ENCODE data around the gene GRM8. TPM values are rescaled to one million over a fixed set of nuclear protein-coding genes. Genes with fewer than 3 reads are reported as not detected.

Gene GRM8
- total RNA-seq, 1 experiment from 2014 or later, result 1.4 TPM

GRCh38 chr7:126524967-126525366, 727.8 kb downstream of the GRM8 start:
- no peak for DNase-seq (ENCODE audit: low read depth)

GRCh38 chr7:126511046-126511445, 741.7 kb downstream of the GRM8 start:
- DNase-seq (ENCODE audit: low read depth), result no peak

DNA sequence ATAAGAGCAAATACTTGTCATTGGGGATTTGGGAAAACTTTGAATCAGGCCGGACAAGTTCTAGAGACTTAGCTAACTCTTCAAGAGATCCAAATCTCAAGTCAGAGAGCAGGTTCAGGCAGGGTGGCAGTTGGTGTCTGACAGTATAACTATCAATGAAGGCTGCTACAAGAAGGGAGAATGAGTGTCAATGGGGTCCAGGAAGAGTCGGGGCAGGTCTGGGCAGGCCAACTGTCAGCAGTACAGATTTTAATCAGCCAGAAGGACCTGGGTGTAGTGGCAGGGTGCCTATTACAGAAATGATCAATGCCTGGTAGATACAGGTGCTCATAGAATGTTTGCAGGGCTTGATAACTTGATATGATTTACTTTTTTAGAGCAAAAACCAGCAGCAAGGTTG, 751.1 kb downstream of the GRM8 start:
- no peak for DNase-seq (ENCODE audit: low read depth)

- no peak for DNase-seq (ENCODE audit: low read depth)
Observed at GRCh38 chr7:126499481-126499880, 753.3 kb downstream of the GRM8 start.

DNA sequence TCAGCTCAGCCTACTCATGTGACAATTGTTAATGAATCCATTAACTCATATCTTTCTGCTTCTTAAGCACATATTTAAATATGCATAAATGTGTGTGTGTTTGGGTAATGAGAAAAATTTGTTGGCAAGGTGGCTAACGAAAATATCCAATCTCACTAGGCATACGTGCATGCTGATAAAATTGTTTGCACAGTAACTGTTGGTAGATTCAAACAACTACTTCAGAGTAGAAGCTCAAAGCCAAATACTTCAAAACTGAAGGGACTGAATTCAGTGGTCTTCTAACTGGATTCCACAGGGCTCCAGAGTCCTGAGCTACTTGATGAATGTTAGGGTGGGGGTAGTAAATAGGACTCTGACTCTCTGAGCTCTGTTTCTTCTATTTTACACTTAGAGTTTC, 757.0 kb downstream of the GRM8 start:
- DNase-seq (ENCODE audit: low read depth), result no peak

DNA sequence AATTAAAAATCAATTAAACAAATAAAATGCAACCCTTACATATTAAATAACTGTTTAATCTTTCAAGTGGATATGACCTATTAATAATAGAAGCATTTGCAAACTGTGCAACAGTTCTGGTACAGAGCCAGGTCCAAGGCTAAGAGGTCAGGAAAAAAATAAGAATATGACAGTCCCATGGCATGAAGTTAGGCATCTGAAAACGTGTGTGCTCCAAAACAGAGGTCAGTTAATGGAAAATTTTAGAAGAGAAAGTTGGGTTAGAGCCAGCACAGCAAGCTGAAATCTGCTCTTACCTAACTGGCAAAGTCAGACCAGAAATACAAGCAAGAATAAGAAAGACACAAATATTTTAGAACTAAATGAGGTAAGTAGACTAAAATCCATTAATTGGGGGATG, 757.7 kb downstream of the GRM8 start:
- DNase-seq (ENCODE audit: low read depth), result no peak

GRCh38 chr7:126493801-126494200, 758.9 kb downstream of the GRM8 start:
- no peak for DNase-seq (ENCODE audit: low read depth)

DNA sequence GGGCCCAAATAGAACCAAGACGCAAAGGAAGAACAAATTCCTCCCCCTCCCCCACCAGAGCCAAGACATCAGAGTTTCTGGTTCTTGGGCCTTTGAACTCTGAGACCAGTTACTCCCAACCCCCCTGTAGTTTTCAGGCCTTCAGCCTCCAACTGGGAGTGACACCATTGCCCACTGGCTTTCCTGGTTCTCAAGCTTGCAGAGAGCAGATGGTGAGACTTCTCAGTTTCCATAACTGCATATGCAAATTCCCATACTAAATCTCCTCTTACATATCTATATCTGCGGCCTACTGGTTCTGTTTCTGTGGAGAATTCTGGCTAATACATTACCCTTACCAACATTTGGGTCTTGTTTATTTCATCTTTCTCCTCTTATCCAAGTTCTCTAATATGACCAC, 762.9 kb downstream of the GRM8 start:
- no peak for DNase-seq (ENCODE audit: low read depth)

DNA sequence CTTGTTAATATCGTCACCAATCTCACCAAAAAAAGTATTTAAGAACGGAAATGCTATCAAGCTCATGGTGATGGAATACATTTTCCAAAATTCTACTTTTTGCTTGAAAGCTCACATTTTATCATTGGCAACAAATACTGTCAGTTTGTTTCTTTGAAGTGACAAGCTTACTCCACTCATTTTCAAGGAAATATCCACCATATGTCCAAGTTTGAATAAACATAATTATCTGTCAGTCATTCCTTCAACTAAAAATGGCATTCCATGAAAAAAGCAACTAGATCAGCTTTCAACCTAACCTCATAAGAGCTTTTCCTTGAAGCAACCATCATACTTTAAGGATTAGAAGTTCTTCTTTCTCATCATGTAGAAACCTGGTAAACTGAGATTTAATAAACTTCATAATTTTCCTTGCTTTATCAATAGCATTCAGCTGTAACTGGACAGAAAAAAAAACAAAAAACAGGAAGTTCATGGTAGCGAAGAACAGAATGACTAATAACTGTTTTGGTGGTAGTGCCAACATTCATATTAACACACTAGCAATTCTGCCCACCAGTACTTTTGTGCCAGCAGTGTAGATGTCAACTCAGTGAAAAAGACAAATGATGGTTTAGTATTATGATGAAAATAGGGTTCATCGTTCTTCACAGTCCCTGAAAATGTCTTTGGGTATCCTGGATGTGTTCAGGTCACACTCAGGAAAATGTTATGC, 764.9 kb downstream of the GRM8 start:
- DNase-seq (ENCODE audit: low read depth), result no peak

- DNase-seq (ENCODE audit: low read depth), result no peak
Observed at GRCh38 chr7:126486806-126487205, 765.9 kb downstream of the GRM8 start.

DNA sequence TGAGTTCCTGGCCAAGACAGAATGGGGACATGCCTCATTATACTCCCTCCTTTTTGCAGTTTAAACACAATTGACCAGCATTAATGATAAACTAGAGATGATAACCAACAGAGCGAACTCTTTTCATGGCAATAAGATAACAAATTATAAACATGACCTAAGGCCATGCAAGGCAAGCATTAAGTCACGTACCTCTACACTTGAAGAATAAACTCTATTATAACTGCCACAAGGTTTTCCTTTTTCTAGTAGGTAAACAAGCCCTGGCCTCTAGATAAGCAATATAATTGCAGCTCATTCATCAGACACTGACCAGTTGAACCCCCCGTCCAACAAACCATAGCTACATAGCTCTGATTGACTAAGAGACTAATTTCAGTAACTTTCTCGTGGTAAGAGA, 767.0 kb downstream of the GRM8 start:
- no peak for DNase-seq (ENCODE audit: low read depth)

DNA sequence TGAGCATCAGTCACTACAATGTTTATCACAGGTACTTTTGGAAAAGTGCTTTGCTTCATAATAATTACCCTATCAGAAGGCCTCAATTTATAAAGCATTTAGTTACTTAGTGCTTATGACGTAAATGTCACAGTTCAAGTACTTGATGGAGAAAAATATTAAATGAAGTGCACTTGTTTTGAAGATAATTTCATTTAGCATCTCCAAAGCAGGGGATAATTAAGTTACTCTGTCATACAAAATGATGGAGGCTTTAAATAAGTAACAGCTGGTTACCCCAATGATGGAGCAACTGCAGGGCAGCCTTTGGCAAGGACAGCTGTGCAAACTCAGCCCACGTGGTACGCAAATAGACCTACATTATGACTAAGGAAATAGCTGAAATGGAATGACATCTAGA, 768.8 kb downstream of the GRM8 start:
- no peak for DNase-seq (ENCODE audit: low read depth)

DNA sequence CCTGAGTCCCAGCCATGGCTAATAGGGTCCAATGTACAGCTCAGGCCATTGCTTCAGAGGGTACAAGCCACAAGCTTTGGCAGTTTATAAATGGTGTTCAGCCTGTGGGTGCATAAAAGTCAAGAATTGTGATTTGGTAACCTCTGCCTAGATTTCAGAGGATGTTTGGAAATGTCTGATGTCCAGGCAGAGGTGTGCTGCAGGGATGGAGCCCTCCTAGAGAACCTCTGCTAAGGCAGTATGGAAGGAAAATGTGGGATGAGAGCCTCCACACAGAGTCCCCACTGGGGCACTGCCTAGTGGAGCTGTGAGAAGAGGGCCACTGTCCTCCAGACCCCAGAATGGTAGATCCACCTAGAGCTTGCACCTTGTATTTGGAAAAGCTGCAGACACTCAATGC, 779.9 kb downstream of the GRM8 start:
- no peak for DNase-seq (ENCODE audit: low read depth)

DNA sequence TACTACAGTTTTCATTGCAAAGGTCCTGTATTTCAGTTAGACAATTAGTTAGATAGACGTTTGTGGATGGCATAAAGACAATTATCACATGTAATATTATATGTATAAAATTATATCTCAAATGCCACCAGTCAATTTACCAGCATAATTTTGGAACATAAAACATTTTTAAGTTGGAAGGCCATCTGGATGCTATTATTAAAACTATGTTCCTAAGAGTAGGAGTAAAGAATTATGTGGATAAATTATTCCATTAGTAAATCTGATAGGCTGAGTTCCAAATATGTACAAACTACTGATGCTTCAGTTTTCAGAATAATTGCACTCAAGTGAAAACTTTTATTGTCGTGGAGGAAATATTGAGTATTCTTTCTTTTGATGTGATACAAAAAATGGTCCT, 790.3 kb downstream of the GRM8 start:
- no peak for DNase-seq (ENCODE audit: low read depth)

DNA sequence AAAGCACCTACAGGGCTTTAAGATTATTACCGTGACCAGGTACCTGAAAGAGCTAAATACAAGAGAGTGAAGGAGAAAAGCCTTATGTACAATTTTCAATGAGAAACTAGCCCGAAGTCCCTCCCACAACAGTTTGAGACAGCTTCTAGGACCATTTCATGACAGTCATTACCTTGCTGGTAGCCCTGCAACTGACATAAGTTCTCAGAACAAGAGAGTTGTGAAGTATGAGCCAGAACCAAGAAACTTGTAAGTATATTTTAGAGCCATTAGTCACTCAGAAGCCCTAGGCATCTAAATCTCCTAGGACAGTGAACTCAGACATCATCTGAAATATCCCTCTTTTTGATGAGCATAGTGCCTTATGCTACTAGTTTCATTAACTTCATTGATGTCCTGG, 792.1 kb downstream of the GRM8 start:
- no peak for DNase-seq (ENCODE audit: low read depth)

GRCh38 chr7:126453104-126453503, 799.6 kb downstream of the GRM8 start:
- no peak for DNase-seq (ENCODE audit: low read depth)

- DNase-seq (ENCODE audit: low read depth), result no peak
Observed at GRCh38 chr7:126450269-126450671, 802.5 kb downstream of the GRM8 start.

DNA sequence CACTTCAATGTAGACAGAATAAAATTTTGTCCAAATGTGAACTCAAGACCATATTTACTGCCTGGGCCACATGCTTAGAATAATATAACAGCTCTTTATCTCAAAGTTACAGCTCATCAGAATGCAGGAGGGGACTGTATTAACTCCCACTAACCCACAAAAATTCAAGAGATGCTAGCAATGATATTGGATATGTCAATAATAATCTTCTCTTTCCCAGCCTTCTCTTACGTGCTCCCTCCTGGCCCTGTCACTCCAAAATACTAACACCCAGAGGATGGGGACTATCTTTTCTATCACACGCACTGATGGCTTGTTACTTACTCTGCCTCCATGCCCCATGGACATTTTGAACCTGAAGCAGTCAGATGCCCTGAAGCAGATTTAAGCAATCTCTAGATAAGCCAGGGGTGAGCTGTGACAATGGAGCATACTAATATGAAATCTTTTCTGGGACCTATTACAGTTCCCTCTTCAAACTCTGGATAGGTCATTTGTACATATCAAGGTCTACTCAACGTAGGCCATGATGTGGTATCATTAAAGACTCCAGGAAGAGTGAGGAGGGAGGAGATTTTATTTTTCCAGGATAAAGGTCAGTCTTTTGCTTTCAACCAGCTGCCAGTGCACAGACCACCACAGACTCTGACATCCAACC, 803.0 kb downstream of the GRM8 start:
- DNase-seq (ENCODE audit: low read depth), result no peak

DNA sequence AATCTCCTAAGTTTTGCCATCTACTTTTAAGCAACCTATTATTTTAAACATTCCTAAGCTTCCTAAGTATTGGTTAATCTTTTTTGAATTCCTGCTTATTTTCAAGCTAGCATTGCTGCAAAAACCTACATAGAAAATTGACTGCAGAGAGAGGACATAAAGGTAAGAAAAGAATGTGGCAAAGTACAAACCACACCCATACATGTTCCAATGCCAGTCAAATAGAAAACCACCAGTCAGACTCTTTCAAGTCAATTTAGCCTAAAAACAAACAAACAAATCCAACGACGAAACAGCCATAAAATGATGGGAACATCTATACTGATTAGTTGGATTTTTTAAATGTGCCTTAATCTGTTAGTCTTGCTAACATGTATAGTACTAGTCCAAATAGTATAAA, 804.8 kb downstream of the GRM8 start:
- DNase-seq (ENCODE audit: low read depth), result no peak

GRCh38 chr7:126445991-126446390, 806.8 kb downstream of the GRM8 start:
- DNase-seq (ENCODE audit: low read depth), result no peak

GRCh38 chr7:126443951-126444350, 808.8 kb downstream of the GRM8 start:
- DNase-seq (ENCODE audit: low read depth), result no peak

DNA sequence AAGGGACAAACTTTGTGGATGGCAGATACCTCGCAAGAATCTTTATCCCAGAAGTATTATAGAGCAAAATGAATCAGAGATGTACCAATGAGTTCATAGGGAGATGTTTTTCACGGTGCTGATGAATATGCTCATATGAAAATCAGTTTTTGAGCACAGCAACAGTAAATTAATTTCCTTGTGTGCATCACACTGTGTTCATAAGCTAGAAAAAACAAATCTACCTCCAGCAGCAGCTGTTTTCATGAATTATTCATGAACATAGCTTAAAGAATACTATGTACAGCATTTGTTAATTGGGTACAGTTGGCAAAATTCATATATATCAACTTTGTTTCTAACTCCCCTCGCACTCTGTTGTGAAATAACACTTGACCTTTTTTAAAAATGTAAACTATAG, 809.8 kb downstream of the GRM8 start:
- no peak for DNase-seq (ENCODE audit: low read depth)

- no peak for DNase-seq (ENCODE audit: low read depth)
Observed at GRCh38 chr7:126441745-126442144, 811.0 kb downstream of the GRM8 start.

DNA sequence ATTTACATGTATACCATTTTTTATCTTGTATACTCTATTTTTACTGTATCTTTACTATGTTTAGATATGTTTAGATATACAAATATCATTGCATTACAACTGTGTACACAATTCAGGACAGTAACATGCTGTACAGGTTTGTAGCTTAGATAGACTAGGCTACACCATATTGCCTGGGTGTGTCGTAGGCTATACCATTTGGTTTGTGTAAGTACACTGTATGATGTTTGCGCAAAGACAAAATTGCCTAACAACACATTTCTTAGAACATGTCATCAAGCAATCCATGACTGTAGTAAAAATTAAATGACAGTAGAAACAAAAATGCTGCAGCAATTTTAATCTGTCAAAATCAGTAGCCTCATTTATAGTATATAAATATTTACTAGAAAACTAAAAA, 812.2 kb downstream of the GRM8 start:
- no peak for DNase-seq (ENCODE audit: low read depth)

All from Daoy (cell line).